Ovary (tissue), 3 donors: ENCODE measurements around the gene SHMT2.

ENCODE experiments used
- CTCF ChIP-seq, 3 donors: fragments of 450-650 bp in 2 of 3; fragments of 200-600 bp in 1 of 3; IDR thresholded peaks; one replicate each; pipeline versions ENCODE4 v1.5.1 to v1.8.0; 2016 to 2022; ENCODE audit warnings: antibody characterized with exemption in 3 of 3, mild to moderate bottlenecking in 1 of 3
- EP300 ChIP-seq: sonication (generic); formaldehyde crosslinking; IDR thresholded peaks from one replicate; pipeline ENCODE4 v1.6.1; 2017; ENCODE audit warnings: antibody characterized with exemption
- POLR2A ChIP-seq: fragments of 450-650 bp; IDR thresholded peaks from one replicate; pipeline ENCODE4 v1.6.1; 2017; ENCODE audit warnings: antibody characterized with exemption, mild to moderate bottlenecking, moderate library complexity
- donor health status: DM: no; HTN: no; CAD: no.

DNA sequence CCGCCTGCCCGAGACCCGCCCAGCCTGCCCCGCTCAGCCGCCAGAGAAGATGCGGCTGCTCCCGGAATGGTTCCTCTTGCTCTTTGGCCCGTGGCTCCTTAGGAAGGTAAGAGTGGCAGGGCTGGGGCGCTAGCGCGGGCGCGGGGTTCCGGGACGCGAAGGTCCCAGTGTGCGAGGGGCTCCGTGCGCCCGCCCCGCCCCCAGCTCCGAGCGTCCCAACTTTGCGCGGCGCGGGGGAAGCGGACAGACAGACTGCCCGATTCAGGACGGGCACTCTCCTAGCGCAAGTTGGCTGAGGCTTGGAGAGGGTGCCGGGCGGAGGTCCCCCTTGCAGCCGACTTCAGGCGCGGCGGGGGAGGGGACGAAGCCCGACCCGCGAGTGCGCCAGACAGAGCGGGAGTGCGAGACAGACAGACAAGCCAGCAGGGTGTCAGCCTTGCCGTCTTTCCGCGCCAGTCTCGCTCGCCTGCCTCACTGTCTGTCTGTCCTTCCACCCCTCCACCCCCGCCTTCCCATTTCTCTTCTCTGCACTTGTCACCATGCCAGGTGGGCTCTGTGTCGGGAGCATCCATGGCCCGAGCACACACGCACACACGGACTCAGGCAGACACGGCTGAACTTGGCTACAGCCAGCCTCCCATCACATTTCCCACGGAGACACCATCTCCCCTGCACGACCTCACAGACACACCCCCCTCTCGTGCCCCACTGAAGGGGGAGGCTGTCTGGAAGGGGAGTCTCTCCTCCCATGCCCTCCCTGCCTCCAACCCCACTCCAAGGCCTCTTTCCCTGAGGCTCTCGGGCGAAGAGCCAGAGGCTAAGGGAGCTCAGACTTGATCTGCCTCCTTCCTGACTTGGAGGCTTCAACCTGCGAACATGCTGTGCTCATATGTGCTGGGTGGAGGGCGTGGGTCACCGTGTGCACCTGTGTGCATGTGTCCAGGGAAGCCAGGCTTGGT, 12.3 kb upstream of the SHMT2 start:
- TF ChIP-seq CTCF (IDR thresholded peaks at IDR 0.05) (no peak), POLR2A (no peak), EP300 (no peak)
